Measurements from ENCODE around the gene RGS8. TPM values are rescaled to one million over a fixed set of nuclear protein-coding genes. Genes with fewer than 3 reads are reported as not detected.

RGS8 gene
- polyA plus RNA-seq, 1 donor from 2014 or later, result 8.3 TPM

- Histone ChIP-seq H3K36me3 (ENCODE audit: insufficient read depth, low read length) (no peaks in the 10 kb centered on the region), H2AFZ (ENCODE audit: low read depth, low read length) (no peak overlapping the region), H3K9me3 (ENCODE audit: low read length) (no peaks in the 10 kb centered on the region), H3K79me2 (replicated peaks; ENCODE audit: insufficient read depth, low read length) (no peaks in the 10 kb centered on the region), H4K20me1 (ENCODE audit: insufficient read depth) (no peaks in the 10 kb centered on the region), H3K27ac (ENCODE audit: low read length) (no peak overlapping the region), H3K9me2 (ENCODE audit: insufficient read depth, low read length) (no peaks in the 10 kb centered on the region), H3K9ac (ENCODE audit: low read length) (no peak overlapping the region), H3K4me2 (ENCODE audit: low read length) (no peak overlapping the region), H3K27me3 (ENCODE audit: insufficient read depth, low read depth, low read length) (no peaks in the 10 kb centered on the region), H3K4me3 (ENCODE audit: low read length) (no peak overlapping the region), H3F3A (ENCODE audit: insufficient read depth, low read length, poor library complexity, severe bottlenecking) (no peaks in the 10 kb centered on the region)
- TF ChIP-seq REST (IDR thresholded peaks at IDR 0.05; ENCODE audit: borderline replicate concordance) (no peak), RAD21 (conservative IDR thresholded peaks at IDR 0.05) (no peak), CTCF (IDR thresholded peaks at IDR 0.05; ENCODE audit: poor library complexity, severe bottlenecking) (no peak), EP300 (conservative IDR thresholded peaks at IDR 0.05; ENCODE audit: poor library complexity, severe bottlenecking) (no peak), SMC3 (conservative IDR thresholded peaks at IDR 0.05; ENCODE audit: poor library complexity) (no peak), TAF1 (IDR thresholded peaks at IDR 0.05; ENCODE audit: low read depth) (no peak), MXI1 (conservative IDR thresholded peaks at IDR 0.05; ENCODE audit: poor library complexity, severe bottlenecking) (no peak), POLR2AphosphoS5 (IDR thresholded peaks at IDR 0.05) (no peak), EZH2 (IDR thresholded peaks at IDR 0.05; ENCODE audit: borderline replicate concordance, insufficient read depth, low read length, poor library complexity, severe bottlenecking) (no peak)
Measured at GRCh38 chr1:182658055-182658454, 26.3 kb downstream of the RGS8 start.

GRCh38 chr1:182656842-182657397 lies 27.5 kb downstream of the RGS8 start:
- no peaks in the 10 kb centered on the region for H3K27me3 ChIP-seq (ENCODE audit: insufficient read depth, low read depth, low read length)
- TF ChIP-seq RAD21 (conservative IDR thresholded peaks at IDR 0.05) (no peak), SMC3 (conservative IDR thresholded peaks at IDR 0.05; ENCODE audit: poor library complexity) (no peak), EP300 (conservative IDR thresholded peaks at IDR 0.05; ENCODE audit: poor library complexity, severe bottlenecking) (no peak), TAF1 (IDR thresholded peaks at IDR 0.05; ENCODE audit: low read depth) (no peak), EZH2 (IDR thresholded peaks at IDR 0.05; ENCODE audit: borderline replicate concordance, insufficient read depth, low read length, poor library complexity, severe bottlenecking) (no peak), CTCF (IDR thresholded peaks at IDR 0.05; ENCODE audit: poor library complexity, severe bottlenecking) (no peak), REST (IDR thresholded peaks at IDR 0.05; ENCODE audit: borderline replicate concordance) (no peak), MXI1 (conservative IDR thresholded peaks at IDR 0.05; ENCODE audit: poor library complexity, severe bottlenecking) (no peak), POLR2AphosphoS5 (IDR thresholded peaks at IDR 0.05) (no peak)
- no peaks in the 10 kb centered on the region for H4K20me1 ChIP-seq (ENCODE audit: insufficient read depth)
- H3K9me2 ChIP-seq (ENCODE audit: insufficient read depth, low read length), result no peaks in the 10 kb centered on the region
- H3K9me3 ChIP-seq (ENCODE audit: low read length), result no peaks in the 10 kb centered on the region
- no peak overlapping the region for H3K4me3 ChIP-seq (ENCODE audit: low read length)
- H3K27ac ChIP-seq (ENCODE audit: low read length), result no peak overlapping the region
- H2AFZ ChIP-seq (ENCODE audit: low read depth, low read length), result no peak overlapping the region
- H3K36me3 ChIP-seq (ENCODE audit: insufficient read depth, low read length), result no peaks in the 10 kb centered on the region
- H3K79me2 ChIP-seq (replicated peaks; ENCODE audit: insufficient read depth, low read length), result no peaks in the 10 kb centered on the region
- no peak overlapping the region for H3K9ac ChIP-seq (ENCODE audit: low read length)
- H3F3A ChIP-seq (ENCODE audit: insufficient read depth, low read length, poor library complexity, severe bottlenecking), result no peaks in the 10 kb centered on the region
- no peak overlapping the region for H3K4me2 ChIP-seq (ENCODE audit: low read length)
